ENCODE measurements around the gene ROBO1. TPM values are rescaled to one million over a fixed set of nuclear protein-coding genes. Genes with fewer than 3 reads are reported as not detected.

Gene ROBO1
- total RNA-seq, 4 donors from 2014 or later, result 25.0 to 42.6 (median 35.7) TPM

GRCh38 chr3:78570496-78570895 is 1197.3 kb downstream of the ROBO1 start:
- Histone ChIP-seq H3K36me3 (no peaks in the 10 kb centered on the region), H3K4me3 (no peak overlapping the region), H3K27ac (peak overlapping the region in 2 of 4 donors; percentile 55 to 63), H3K27me3 (no peaks in the 10 kb centered on the region), H3K9me3 (no peaks in the 10 kb centered on the region), H3K4me1 (peaks cover 0 to 20% (median 0%) of the 10 kb centered on the region in 3 donors)
- no peak for DNase-seq
- 31 to 70% methylated on average over 10 of the region's 10 CpGs for WGBS, 2 donors
- intact Hi-C loops (cut with DNase I), result no loop called here
- TF ChIP-seq POLR2A (IDR thresholded peaks at IDR 0.05) (no peak), CTCF (IDR thresholded peaks at IDR 0.05) (no peak)

- intact Hi-C loops (cut with DNase I), result no loop called here
- Histone ChIP-seq H3K4me3 (no peak overlapping the region), H3K36me3 (no peaks in the 10 kb centered on the region), H3K9me3 (peaks cover 0 to 5% (median 4%) of the 10 kb centered on the region in 3 donors), H3K4me1 (peaks cover 0 to 20% (median 0%) of the 10 kb centered on the region in 3 donors), H3K27me3 (no peaks in the 10 kb centered on the region), H3K27ac (peak overlapping the region in 1 of 4 donors; percentile 63)
- DNase-seq, result no peak
- WGBS, 2 donors, result 67 to 71% methylated on average over 6 of the region's 6 CpGs
- no peak for TF ChIP-seq CTCF (IDR thresholded peaks at IDR 0.05)
- TF ChIP-seq POLR2A (IDR thresholded peaks at IDR 0.05), result no peak
These were observed 1198.0 kb downstream of the ROBO1 start for GRCh38 chr3:78569804-78570203.

GRCh38 chr3:78565712-78566111 is 1202.1 kb downstream of the ROBO1 start:
- Histone ChIP-seq H3K36me3 (no peaks in the 10 kb centered on the region), H3K27ac (no peak overlapping the region), H3K9me3 (peaks cover 0 to 13% (median 5%) of the 10 kb centered on the region in 3 donors), H3K4me1 (peaks cover 0 to 10% (median 0%) of the 10 kb centered on the region in 3 donors), H3K27me3 (no peaks in the 10 kb centered on the region), H3K4me3 (no peak overlapping the region)
- 71 to 77% methylated on average over 1 of the region's 1 CpG for WGBS, 2 donors
- intact Hi-C loops (cut with DNase I), result no loop called here
- DNase-seq, result no peak
- TF ChIP-seq CTCF (IDR thresholded peaks at IDR 0.05) (no peak), POLR2A (IDR thresholded peaks at IDR 0.05) (no peak)

GRCh38 chr3:78562328-78562727 is 1205.5 kb downstream of the ROBO1 start:
- no peak overlapping the region for H3K27ac ChIP-seq
- intact Hi-C loops (cut with DNase I), result no loop called here
- H3K9me3 ChIP-seq, result peaks cover 0 to 13% (median 5%) of the 10 kb centered on the region in 3 donors
- no peak overlapping the region for H3K4me3 ChIP-seq
- TF ChIP-seq CTCF (IDR thresholded peaks at IDR 0.05) (no peak), POLR2A (IDR thresholded peaks at IDR 0.05) (no peak)
- H3K27me3 ChIP-seq, result no peaks in the 10 kb centered on the region
- no peak for DNase-seq
- WGBS, 2 donors, result 43 to 50% methylated on average over 1 of the region's 1 CpG
- H3K36me3 ChIP-seq, result no peaks in the 10 kb centered on the region
- H3K4me1 ChIP-seq, result no peaks in the 10 kb centered on the region

Small RNA genes lying within 50 kb of the gene (small RNA-seq; reads per million reads assigned to genes)
- 0 reads per million in 4 donors for gene MIR3923
- 0 reads per million in 4 donors for gene RN7SL751P
